H9 (cell line): ENCODE data around the gene CADPS2. TPM values are rescaled to one million over a fixed set of nuclear protein-coding genes. Genes with fewer than 3 reads are reported as not detected.

Experiments used
- DNase-seq: peaks from one replicate; pipeline ENCODE4 v3.0.0-alpha.2; 2017
- H2AFZ ChIP-seq: one replicate; pipeline ENCODE4 v1.6.1; 2013; ENCODE audit warnings: mild to moderate bottlenecking, low read length, control low read depth, moderate library complexity
- H2AK5ac ChIP-seq: 2 replicates; pipeline ENCODE4 v1.6.1; 2013; ENCODE audit warnings: low read length, control low read depth, mixed read lengths; ENCODE audit not compliant: insufficient read length
- H2BK120ac ChIP-seq: one replicate; pipeline ENCODE4 v1.6.1; 2013; ENCODE audit warnings: low read depth, mild to moderate bottlenecking, low read length, control low read depth, inconsistent platforms; ENCODE audit not compliant: poor library complexity, severe bottlenecking
- H2BK12ac ChIP-seq: 2 replicates; pipeline ENCODE4 v1.6.1; 2013; ENCODE audit warnings: low read length, control low read depth, mixed read lengths, low read depth; ENCODE audit not compliant: insufficient read length
- H2BK15ac ChIP-seq: 2 replicates; pipeline ENCODE4 v1.6.1; 2013; ENCODE audit warnings: low read depth, low read length, control low read depth
- H2BK20ac ChIP-seq: one replicate; pipeline ENCODE4 v1.6.1; 2013; ENCODE audit warnings: low read depth, mild to moderate bottlenecking, low read length, control low read depth, inconsistent platforms; ENCODE audit not compliant: poor library complexity, severe bottlenecking
- H2BK5ac ChIP-seq: 2 replicates; pipeline ENCODE4 v1.6.1; 2013; ENCODE audit warnings: low read length, control low read depth, mixed read lengths; ENCODE audit not compliant: insufficient read length
- H3K14ac ChIP-seq: 2 replicates; pipeline ENCODE4 v1.6.1; 2013; ENCODE audit warnings: low read length, control low read depth; ENCODE audit not compliant: insufficient read depth
- H3K18ac ChIP-seq: 2 replicates; pipeline ENCODE4 v1.6.1; 2013; ENCODE audit warnings: low read depth, mild to moderate bottlenecking, mixed read lengths, low read length, control low read depth; ENCODE audit not compliant: insufficient read length
- H3K23ac ChIP-seq: 2 replicates; pipeline ENCODE4 v1.6.1; 2013; ENCODE audit warnings: low read length, control low read depth, mixed read lengths, low read depth; ENCODE audit not compliant: insufficient read length
- H3K23me2 ChIP-seq: 2 replicates; pipeline ENCODE4 v1.6.1; 2013; ENCODE audit warnings: low read depth, mild to moderate bottlenecking, mixed read lengths, low read length, control low read depth; ENCODE audit not compliant: insufficient read length, poor library complexity, severe bottlenecking
- H3K27ac ChIP-seq: 2 replicates; pipeline ENCODE4 v1.5.1; 2013; ENCODE audit warnings: low read length, control low read depth, mixed read lengths, low read depth; ENCODE audit not compliant: insufficient read length
- H3K27me3 ChIP-seq: 2 replicates; pipeline ENCODE4 v1.6.1; 2013; ENCODE audit warnings: low read length, control low read depth, inconsistent platforms; ENCODE audit not compliant: insufficient read depth
- H3K4ac ChIP-seq: 2 replicates; pipeline ENCODE4 v1.6.1; 2013; ENCODE audit warnings: low read depth, mild to moderate bottlenecking, control low read depth, inconsistent platforms, low read length, moderate library complexity
- H3K4me1 ChIP-seq: 2 replicates; pipeline ENCODE4 v1.6.1; 2013; ENCODE audit warnings: low read length, control low read depth, inconsistent platforms; ENCODE audit not compliant: insufficient read depth
- H3K4me2 ChIP-seq: 2 replicates; pipeline ENCODE4 v1.6.1; 2013; ENCODE audit warnings: low read length, control low read depth, mixed read lengths; ENCODE audit not compliant: insufficient read length, insufficient read depth
- H3K56ac ChIP-seq: 2 replicates; pipeline ENCODE4 v1.6.1; 2013; ENCODE audit warnings: low read depth, mild to moderate bottlenecking, mixed read lengths, low read length, control low read depth; ENCODE audit not compliant: insufficient read length
- H3K79me1 ChIP-seq: 2 replicates; pipeline ENCODE4 v1.6.1; 2013; ENCODE audit warnings: low read depth, mild to moderate bottlenecking, moderate library complexity, low read length, control low read depth, inconsistent platforms; ENCODE audit not compliant: insufficient read depth, poor library complexity, severe bottlenecking
- H3K79me2 ChIP-seq: 2 replicates; pipeline ENCODE4 v1.6.1; 2013; ENCODE audit warnings: low read length, control low read depth, inconsistent platforms; ENCODE audit not compliant: insufficient read depth
- H3K9ac ChIP-seq: 2 replicates; pipeline ENCODE4 v1.6.1; 2013; ENCODE audit warnings: low read length, control low read depth, mixed read lengths; ENCODE audit not compliant: insufficient read length; ENCODE audit errors: extremely low read depth
- H3K9me3 ChIP-seq: one replicate; pipeline ENCODE4 v1.6.1; 2013; ENCODE audit warnings: low read depth, low read length, inconsistent platforms; ENCODE audit not compliant: control insufficient read depth
- H3T11ph ChIP-seq: one replicate; pipeline ENCODE4 v1.6.1; 2013; ENCODE audit warnings: mild to moderate bottlenecking, low read length, control low read depth, inconsistent platforms
- H4K20me1 ChIP-seq: one replicate; pipeline ENCODE4 v1.6.1; 2013; ENCODE audit not compliant: control insufficient read depth, insufficient read length, insufficient read depth
- H4K5ac ChIP-seq: 2 replicates; pipeline ENCODE4 v1.6.1; 2013; ENCODE audit warnings: low read depth, mild to moderate bottlenecking, mixed read lengths, low read length, control low read depth; ENCODE audit not compliant: insufficient read length
- H4K8ac ChIP-seq: replicated peaks from 2 replicates; pipeline ENCODE4 v1.6.1; 2013; ENCODE audit warnings: low read length, control low read depth, mixed read lengths, low read depth; ENCODE audit not compliant: insufficient read length
- H4K91ac ChIP-seq: 2 replicates; pipeline ENCODE4 v1.6.1; 2013; ENCODE audit warnings: low read depth, mild to moderate bottlenecking, moderate library complexity, mixed read lengths, low read length, control low read depth; ENCODE audit not compliant: insufficient read length
- H3K27ac Mint-ChIP-seq, 3 experiments: 2 replicates in 2 of 3; 3 replicates in 1 of 3; pipeline ENCODE4 v1.8.0; 2020 to 2021; ENCODE audit warnings: mixed read lengths in 3 of 3, mild to moderate bottlenecking in 1 of 3, moderate library complexity in 1 of 3
- H3K27me3 Mint-ChIP-seq: 2 replicates; pipeline ENCODE4 v1.8.0; 2021; ENCODE audit warnings: low read depth, mild to moderate bottlenecking, moderate library complexity, mixed read lengths
- H3K36me3 Mint-ChIP-seq, 3 experiments: 2 replicates in 2 of 3; 3 replicates in 1 of 3; pipeline ENCODE4 v1.8.0; 2020 to 2021; ENCODE audit warnings: low read depth in 3 of 3, mixed read lengths in 3 of 3; ENCODE audit not compliant: insufficient read depth in 1 of 3
- H3K4me1 Mint-ChIP-seq, 2 experiments: 2 replicates each; pipeline ENCODE4 v1.8.0; 2020; ENCODE audit warnings: mixed read lengths in 2 of 2
- H3K4me3 Mint-ChIP-seq, 2 experiments: 2 replicates in 1 of 2; 3 replicates in 1 of 2; pipeline ENCODE4 v1.8.0; 2020 to 2021; ENCODE audit warnings: mild to moderate bottlenecking in 2 of 2, mixed read lengths in 2 of 2, moderate library complexity in 1 of 2
- H3K9me3 Mint-ChIP-seq, 2 experiments: 2 replicates in 1 of 2; 3 replicates in 1 of 2; pipeline ENCODE4 v1.8.0; 2020; ENCODE audit warnings: mild to moderate bottlenecking in 2 of 2, mixed read lengths in 2 of 2, moderate library complexity in 1 of 2
- CTCF ChIP-seq: fragments of 200-600 bp; sonication (generic); conservative IDR thresholded peaks from 3 replicates; pipeline ENCODE4 v1.8.0; 2021; ENCODE audit warnings: antibody characterized with exemption, mild to moderate bottlenecking
- WGBS: extraction: QIAGEN DNeasy Blood & Tissue Kit; methylation state at CpG from one replicate; pipeline ENCODE4 v1.1.7; 2013; ENCODE audit warnings: missing lambda C conversion rate, low lambda C conversion rate, mixed read lengths; ENCODE audit not compliant: insufficient read length; ENCODE audit errors: extremely low coverage; 5-methylcytosine and 5-hydroxymethylcytosine counted together
- total RNA-seq: library from RNA; stranded (reverse); gene quantifications from 2 replicates; pipeline ENCODE4 v1.2.1, GENCODE V29; 2021

CADPS2 gene
- total RNA-seq, 1 experiment from 2014 or later: 7.1 TPM

DNA sequence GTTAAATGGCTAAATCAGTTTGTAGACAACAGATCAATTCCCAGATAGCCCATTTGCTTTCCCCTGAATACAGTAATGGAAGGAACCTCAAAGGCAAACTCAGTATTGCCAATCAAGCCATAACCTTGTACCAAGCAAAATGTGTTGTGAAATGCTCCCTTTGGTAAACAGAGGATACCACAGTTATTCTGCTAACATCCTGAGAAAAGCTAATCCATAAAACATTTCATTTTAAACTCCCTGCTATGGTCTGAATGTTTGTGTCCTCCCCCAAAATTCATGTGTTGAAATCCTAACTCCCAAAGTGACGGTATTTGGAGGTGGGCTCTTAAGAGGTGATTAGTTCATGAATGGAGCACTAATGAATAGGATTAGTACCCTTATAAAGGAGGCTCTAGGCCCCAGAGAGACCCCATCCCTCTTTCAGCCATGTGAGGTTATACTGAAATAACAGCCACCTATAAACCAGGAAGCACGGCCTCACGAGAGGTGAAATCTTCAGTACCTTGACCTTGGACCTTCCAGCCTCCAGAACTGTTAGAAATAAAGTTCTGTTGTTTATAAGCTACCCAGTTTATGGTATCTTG is 94.2 kb downstream of the CADPS2 start:
- H3K23ac ChIP-seq: no peak overlapping the region
- Mint-ChIP-seq H3K4me3 (no peak overlapping the region), H3K9me3 (no peaks in the 10 kb centered on the region; a peak in 2 of 5 replicates), H3K27ac (peak overlapping the region in 2 of 3 experiments; percentile 59 to 84; a peak in 4 of 7 replicates), H3K36me3 (peaks cover 0 to 5% (median 3%) of the 10 kb centered on the region in 3 experiments; a peak in 2 of 7 replicates), H3K27me3 (no peaks in the 10 kb centered on the region), H3K4me1 (peaks cover 47 to 54% of the 10 kb centered on the region in 2 experiments)
- DNase-seq: no peak
- H4K91ac ChIP-seq: no peak overlapping the region
- H2AFZ ChIP-seq: no peak overlapping the region
- H2BK120ac ChIP-seq: no peak overlapping the region
- H4K5ac ChIP-seq: no peak overlapping the region
- H2BK5ac ChIP-seq: no peak overlapping the region
- no peak overlapping the region for H3K4me2 ChIP-seq
- no peaks in the 10 kb centered on the region for H3K23me2 ChIP-seq
- H3K79me1 ChIP-seq: no peaks in the 10 kb centered on the region
- 0 out of 2 replicates have a peak, but pooled peaks cover 2% of the 10 kb centered on the region for H3K79me2 ChIP-seq
- H2BK20ac ChIP-seq: no peak overlapping the region
- H3K9me3 ChIP-seq: no peaks in the 10 kb centered on the region
- WGBS: no CpG with 5 or more reads among the region's 3 CpGs
- no peak overlapping the region for H3K9ac ChIP-seq
- H3T11ph ChIP-seq: no peak overlapping the region
- no peak overlapping the region for H3K4ac ChIP-seq
- peaks cover 5% of the 10 kb centered on the region; the same call in 1 of the 2 replicates for H3K4me1 ChIP-seq
- H3K18ac ChIP-seq: no peak overlapping the region
- no peak overlapping the region for H2BK12ac ChIP-seq
- no peaks in the 10 kb centered on the region; the same call in 1 of the 2 replicates for H3K27me3 ChIP-seq
- peak overlapping the region; percentile 26 for H3K27ac ChIP-seq
- H4K8ac ChIP-seq: no peak overlapping the region
- TF ChIP-seq CTCF: no peak
- H2AK5ac ChIP-seq: no peak overlapping the region
- H4K20me1 ChIP-seq: no peaks in the 10 kb centered on the region
- H3K56ac ChIP-seq: no peak overlapping the region
- H3K14ac ChIP-seq: no peak overlapping the region
- H2BK15ac ChIP-seq: no peak overlapping the region
